Astrocyte of the spinal cord (primary cell): Measurements from ENCODE around the gene KIAA1549.
"Not testable (repeated sequence)": the region's sequence is repeated elsewhere in the genome, so short reads cannot be mapped to it uniquely, and the experiment has no call there.

ENCODE experiments used
- DNase-seq: peaks from one replicate; pipeline ENCODE4 v3.0.0; 2011; ENCODE audit warnings: low read depth, low spot score
- H3K4me3 ChIP-seq: 2 replicates; pipeline ENCODE4 v1.5.1; 2011; ENCODE audit warnings: low read depth, mild to moderate bottlenecking, low read length, moderate library complexity
- CTCF ChIP-seq: IDR thresholded peaks from 2 replicates; pipeline ENCODE4 v1.5.1; 2012; ENCODE audit warnings: low read depth, mild to moderate bottlenecking, low read length, inconsistent platforms
- in situ Hi-C: cut with HindIII; loops from 2 replicates; pipeline ENCODE4 v1.10.0; 2017; ENCODE audit warnings: low sequenced_read_pairs

The KIAA1549 gene

DNA sequence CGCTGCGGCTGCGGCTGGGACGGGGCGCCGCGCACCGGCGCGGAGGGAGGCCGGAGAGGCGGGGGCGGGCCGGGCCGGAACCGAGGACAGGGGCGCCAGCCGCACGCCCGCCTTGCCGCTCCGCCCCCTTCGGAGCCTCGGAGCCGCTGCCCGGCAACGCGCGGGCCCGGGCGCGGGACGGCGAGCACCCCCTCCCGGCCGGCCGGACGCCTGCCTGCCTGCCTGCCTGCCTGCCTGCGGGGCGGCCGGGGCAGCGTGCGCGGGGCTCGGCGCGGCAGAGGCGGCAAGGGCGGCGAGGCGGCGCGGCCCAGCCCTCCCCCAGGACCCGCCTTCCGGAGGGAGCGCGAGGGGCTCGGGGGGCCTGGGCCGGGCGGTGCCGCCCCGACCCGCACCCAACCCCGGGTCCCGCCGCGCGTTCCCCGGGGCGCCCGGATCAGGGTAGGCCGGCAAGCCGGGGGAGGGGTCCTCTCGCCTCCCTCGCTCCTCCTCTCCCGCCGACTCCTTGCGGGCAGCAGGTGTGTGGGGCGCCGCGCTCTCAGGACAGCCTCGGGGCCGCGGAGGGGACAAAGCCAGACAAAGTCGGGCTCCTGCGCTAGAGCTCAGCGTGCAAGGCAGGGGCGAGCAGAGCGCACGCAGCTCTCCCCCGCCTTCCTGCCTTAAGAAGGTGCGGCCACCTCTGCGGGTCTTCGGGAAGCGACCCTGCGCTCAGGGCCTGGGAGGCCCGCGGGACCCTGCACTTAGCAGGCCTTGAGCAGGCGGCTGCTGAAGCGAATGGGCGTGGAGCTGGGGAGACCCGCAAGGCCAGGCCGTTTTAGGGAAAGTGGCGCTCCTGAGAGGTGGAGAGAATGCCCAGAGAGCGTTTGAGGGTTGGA, at the start of gene KIAA1549:
KIAA1549 (minus strand) TSS at position 58 of the 872 bp plus-strand sequence. CDS start 120 bp downstream, outside the sequence.
- peak within 1 kb of the TSS; percentile 65 for H3K4me3 ChIP-seq
- in situ Hi-C loops = no loop called here
- TF ChIP-seq CTCF = peak; percentile 13
- peak; percentile 48 for DNase-seq

GRCh38 chr7:139029353-139029752, 48.2 kb upstream of the KIAA1549 start:
- in situ Hi-C loops = no loop called here
- no peak for TF ChIP-seq CTCF
- DNase-seq = no peak
- no peak overlapping the region for H3K4me3 ChIP-seq

DNA sequence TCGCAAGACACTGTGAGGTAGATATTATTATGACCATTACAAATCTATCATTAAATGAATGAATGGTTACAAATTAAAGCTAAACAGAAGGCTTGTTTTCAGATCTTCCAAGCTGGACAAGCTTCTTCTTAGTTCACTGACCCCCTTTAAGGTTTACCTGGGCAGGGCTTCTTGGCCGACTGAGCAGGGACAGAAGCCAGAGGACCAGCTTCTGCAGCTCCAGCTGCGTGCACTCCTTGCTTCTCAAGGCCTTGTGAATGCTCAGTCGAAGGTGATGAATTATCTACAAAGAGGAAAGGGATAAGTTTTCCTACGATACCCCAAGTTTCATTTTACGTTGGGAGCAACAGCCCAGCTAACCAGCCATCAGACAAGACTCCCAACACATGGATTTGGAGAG, 45.4 kb upstream of the KIAA1549 start:
- no peak for TF ChIP-seq CTCF
- no peak overlapping the region for H3K4me3 ChIP-seq
- in situ Hi-C loops = no loop called here
- no peak for DNase-seq

- DNase-seq, in situ Hi-C loops, H3K4me3 ChIP-seq: not testable (repeated sequence)
These were observed 44.7 kb upstream of the KIAA1549 start for GRCh38 chr7:139025861-139026260.

DNA sequence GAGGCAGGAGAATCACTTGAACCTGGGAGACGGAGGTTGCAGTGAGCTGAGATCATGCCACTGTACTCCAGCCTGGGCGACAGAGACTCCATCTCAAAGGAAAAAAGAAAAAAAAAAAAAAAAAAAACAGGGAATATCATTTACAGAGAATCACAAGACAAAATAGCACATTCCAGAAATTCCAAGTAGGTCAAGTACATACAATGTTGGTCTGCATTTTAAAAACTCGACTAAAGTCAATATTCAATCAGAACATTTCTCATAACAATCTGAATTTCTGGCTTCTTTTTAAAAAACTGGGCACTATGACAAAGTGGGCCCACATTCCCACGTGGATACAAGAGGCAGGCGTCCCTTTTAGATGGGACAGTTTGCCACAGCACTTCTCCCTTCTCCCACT, 41.9 kb upstream of the KIAA1549 start:
- no peak for TF ChIP-seq CTCF
- in situ Hi-C loops = no loop called here
- no peak overlapping the region for H3K4me3 ChIP-seq
- DNase-seq = no peak

- in situ Hi-C loops = no loop called here
- TF ChIP-seq CTCF = no peak
- H3K4me3 ChIP-seq = no peak overlapping the region
- DNase-seq = no peak
These were observed 41.1 kb upstream of the KIAA1549 start for GRCh38 chr7:139022286-139022685.

GRCh38 chr7:139018910-139019309, 37.7 kb upstream of the KIAA1549 start:
- H3K4me3 ChIP-seq = no peak overlapping the region
- in situ Hi-C loops = no loop called here
- no peak for DNase-seq
- TF ChIP-seq CTCF = no peak
